Calu3 (cell line): Measurements from ENCODE around the gene KMT2C. TPM values are rescaled to one million over a fixed set of nuclear protein-coding genes. Genes with fewer than 3 reads are reported as not detected.
A peak's percentile ranks its signal among the peaks of the same experiment; 100 is the strongest.
"Not testable (repeated sequence)": the region's sequence is repeated elsewhere in the genome, so short reads cannot be mapped to it uniquely, and the experiment has no call there.

Source experiments
- BruUV-seq: library from RNA; stranded (reverse); fragments of 400-500 nt; replicated peaks from 2 replicates; lab custom pipeline; 2021; lab: Mats Ljungman, UMichigan
- CTCF ChIA-PET: fragments of 300-600 bp; sonication (Branson Sonifier 250); formaldehyde crosslinking; loops from one replicate; lab custom pipeline; 2022; ENCODE audit warnings: antibody characterized with exemption; lab: Charles Lee
- DNase-seq: peaks from one replicate; pipeline ENCODE4 v3.0.0; 2022
- H3K27ac Mint-ChIP-seq: one replicate; pipeline ENCODE4 v1.8.0; 2022; ENCODE audit warnings: mixed read lengths; ENCODE audit not compliant: unreplicated experiment
- H3K27me3 Mint-ChIP-seq: one replicate; pipeline ENCODE4 v1.8.0; 2022; ENCODE audit warnings: mixed read lengths; ENCODE audit not compliant: unreplicated experiment
- H3K36me3 Mint-ChIP-seq: one replicate; pipeline ENCODE4 v1.8.0; 2022; ENCODE audit warnings: mild to moderate bottlenecking, moderate library complexity, mixed read lengths; ENCODE audit not compliant: insufficient read depth, unreplicated experiment
- H3K4me1 Mint-ChIP-seq: one replicate; pipeline ENCODE4 v1.8.0; 2022; ENCODE audit warnings: mild to moderate bottlenecking, low read depth, mixed read lengths; ENCODE audit not compliant: unreplicated experiment
- H3K4me3 Mint-ChIP-seq: one replicate; pipeline ENCODE4 v1.8.0; 2022; ENCODE audit warnings: mild to moderate bottlenecking, low read depth, moderate library complexity, mixed read lengths; ENCODE audit not compliant: unreplicated experiment
- H3K9me3 Mint-ChIP-seq: one replicate; pipeline ENCODE4 v1.8.0; 2022; ENCODE audit warnings: low read depth, mixed read lengths; ENCODE audit not compliant: unreplicated experiment
- CTCF ChIP-seq: fragments of 200-600 bp; IDR thresholded peaks from one replicate; pipeline ENCODE4 v1.8.0; 2022; ENCODE audit warnings: antibody characterized with exemption; ENCODE audit not compliant: unreplicated experiment
- intact Hi-C: fragments of 100-400 bp; cut with micrococcal nuclease; formaldehyde crosslinking; loops from one replicate; pipeline ENCODE4 v1.10.0; 2022; ENCODE audit not compliant: unreplicated experiment
- total RNA-seq: library from RNA; stranded (reverse); gene quantifications from 2 replicates; pipeline ENCODE4 v1.2.3, GENCODE V29; 2022

Gene KMT2C
- total RNA-seq, 1 experiment from 2014 or later = 73.4 TPM

GRCh38 chr7:152313217-152313616, 122.6 kb downstream of the KMT2C start:
- H3K27me3 Mint-ChIP-seq = no peaks in the 10 kb centered on the region
- DNase-seq = no peak
- no peak for TF ChIP-seq CTCF
- H3K9me3 Mint-ChIP-seq = no peaks in the 10 kb centered on the region
- peak overlapping the region; percentile 98 for H3K27ac Mint-ChIP-seq
- intact Hi-C loops = no loop called here
- H3K4me3 Mint-ChIP-seq = no peak overlapping the region
- CTCF ChIA-PET = interaction anchor here (1.9 kb wide), 1 partner anchor 121 kb away, joined by 6 read pairs; no protein-coding TSS in a partner anchor
- H3K36me3 Mint-ChIP-seq = peaks cover 18% of the 10 kb centered on the region
- peaks cover 33% of the 10 kb centered on the region for H3K4me1 Mint-ChIP-seq
- TSS peak; percentile 27 for BruUV-seq

- Mint-ChIP-seq H3K36me3 (peaks cover 21% of the 10 kb centered on the region), H3K27me3 (no peaks in the 10 kb centered on the region), H3K4me3 (no peak overlapping the region), H3K9me3 (no peaks in the 10 kb centered on the region), H3K4me1 (peaks cover 33% of the 10 kb centered on the region), H3K27ac (peak overlapping the region; percentile 57)
- no peak for DNase-seq
- no peak for TF ChIP-seq CTCF
- CTCF ChIA-PET = no interaction called here
- intact Hi-C loops = no loop called here
- no TSS peak for BruUV-seq
Observed at GRCh38 chr7:152312316-152312715, 123.5 kb downstream of the KMT2C start.

- Mint-ChIP-seq H3K9me3 (no peaks in the 10 kb centered on the region), H3K27me3 (no peaks in the 10 kb centered on the region), H3K4me1 (peaks cover 10% of the 10 kb centered on the region), H3K36me3 (peaks cover 19% of the 10 kb centered on the region), H3K4me3 (no peak overlapping the region), H3K27ac (no peak overlapping the region)
- TF ChIP-seq CTCF = no peak
- no TSS peak for BruUV-seq
- DNase-seq = no peak
- intact Hi-C loops = no loop called here
- CTCF ChIA-PET = no interaction called here
Observed at GRCh38 chr7:152307902-152308301, 127.9 kb downstream of the KMT2C start.

- not testable (repeated sequence) for BruUV-seq
Observed at GRCh38 chr7:152299542-152300143, 136.2 kb downstream of the KMT2C start.

GRCh38 chr7:152292897-152293296, 142.9 kb downstream of the KMT2C start:
- no peak for TF ChIP-seq CTCF
- Mint-ChIP-seq H3K4me3 (no peak overlapping the region), H3K27me3 (no peaks in the 10 kb centered on the region), H3K36me3 (peaks cover 3% of the 10 kb centered on the region), H3K9me3 (no peaks in the 10 kb centered on the region), H3K4me1 (no peaks in the 10 kb centered on the region), H3K27ac (peak overlapping the region; percentile 15)
- no TSS peak for BruUV-seq
- DNase-seq = no peak
- intact Hi-C loops = no loop called here
- CTCF ChIA-PET = no interaction called here

More at GRCh38 chr7:152299542-152300143, 136.2 kb downstream of the KMT2C start:
- H3K36me3 Mint-ChIP-seq, H3K27me3 Mint-ChIP-seq, H3K9me3 Mint-ChIP-seq, H3K4me3 Mint-ChIP-seq, H3K27ac Mint-ChIP-seq, intact Hi-C loops, DNase-seq, CTCF ChIA-PET, H3K4me1 Mint-ChIP-seq: not testable (repeated sequence)

- H3K27me3 Mint-ChIP-seq, CTCF ChIA-PET, H3K36me3 Mint-ChIP-seq, H3K27ac Mint-ChIP-seq, BruUV-seq, H3K9me3 Mint-ChIP-seq, H3K4me3 Mint-ChIP-seq, intact Hi-C loops, DNase-seq, H3K4me1 Mint-ChIP-seq: not testable (repeated sequence)
Observed at GRCh38 chr7:152286972-152287371, 148.8 kb downstream of the KMT2C start.

GRCh38 chr7:152286219-152286618, 149.6 kb downstream of the KMT2C start:
- H3K36me3 Mint-ChIP-seq, DNase-seq, intact Hi-C loops, H3K27ac Mint-ChIP-seq, H3K4me3 Mint-ChIP-seq, CTCF ChIA-PET, H3K9me3 Mint-ChIP-seq, H3K27me3 Mint-ChIP-seq, BruUV-seq, H3K4me1 Mint-ChIP-seq: not testable (repeated sequence)
